Fibroblast of skin of right biceps (primary cell): ENCODE data around the gene HHLA2.

ENCODE experiments used
- DNase-seq: peaks from one replicate; pipeline ENCODE4 v3.0.0-alpha.2; 2013

Gene HHLA2

DNA sequence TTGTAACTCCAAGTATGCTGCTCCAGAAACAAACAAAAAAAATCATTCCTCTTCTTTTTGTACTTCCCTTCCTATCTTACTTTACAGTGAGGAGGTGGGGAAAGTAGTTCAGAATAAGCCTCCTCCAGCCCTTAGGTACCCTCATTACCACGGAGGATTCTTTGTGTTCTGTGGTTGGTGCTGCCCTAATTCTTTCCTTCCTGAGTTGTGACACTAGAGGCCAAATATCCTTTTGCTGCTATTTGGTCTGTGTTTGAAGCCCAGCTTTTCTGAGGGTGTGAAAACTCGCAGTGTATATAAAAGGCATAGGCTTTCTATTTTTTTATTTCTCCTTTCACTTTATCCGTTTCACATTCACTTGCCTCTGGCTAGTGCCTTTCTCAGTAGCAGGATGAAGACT is 98.2 kb downstream of the HHLA2 start:
- DNase-seq, result no peak

DNA sequence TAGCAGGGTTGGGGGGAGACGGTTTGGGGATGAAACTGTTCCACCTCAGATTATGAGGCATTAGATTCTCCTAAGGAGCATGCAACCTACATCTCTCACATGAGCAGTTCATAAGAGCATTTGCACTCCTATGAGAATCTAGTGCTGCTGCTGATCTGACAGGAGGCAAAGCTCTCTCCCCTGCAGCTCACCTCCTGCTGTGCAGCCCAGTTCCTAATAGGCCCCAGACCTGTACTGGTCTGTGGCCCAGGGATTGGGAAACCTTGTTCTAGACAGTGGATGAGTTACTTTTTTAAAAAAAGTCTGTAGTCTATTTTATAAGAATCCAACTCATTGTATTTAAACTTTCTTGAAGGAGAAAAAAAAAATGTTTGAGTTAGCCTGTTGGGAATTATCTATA is 100.0 kb downstream of the HHLA2 start:
- no peak for DNase-seq

DNA sequence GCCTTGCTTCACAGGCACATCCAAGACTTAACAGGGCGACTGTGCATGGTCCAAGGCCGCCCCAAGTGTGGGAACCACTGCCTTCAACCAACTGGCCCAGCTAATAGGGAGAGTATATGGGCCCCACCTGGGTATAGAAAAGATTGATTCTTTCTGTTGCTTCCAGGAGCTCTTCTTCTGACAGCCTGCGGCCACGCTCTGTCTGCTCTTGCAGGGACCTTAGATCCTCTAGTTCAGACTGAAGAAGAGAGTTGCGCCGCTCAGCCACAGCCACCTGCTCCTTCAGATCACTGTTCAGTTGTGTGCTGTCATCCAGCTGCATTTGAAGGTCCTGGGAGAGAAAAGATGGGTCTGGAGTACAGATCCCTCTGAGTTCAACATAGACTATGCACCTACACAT is 102.2 kb downstream of the HHLA2 start:
- no peak for DNase-seq

DNA sequence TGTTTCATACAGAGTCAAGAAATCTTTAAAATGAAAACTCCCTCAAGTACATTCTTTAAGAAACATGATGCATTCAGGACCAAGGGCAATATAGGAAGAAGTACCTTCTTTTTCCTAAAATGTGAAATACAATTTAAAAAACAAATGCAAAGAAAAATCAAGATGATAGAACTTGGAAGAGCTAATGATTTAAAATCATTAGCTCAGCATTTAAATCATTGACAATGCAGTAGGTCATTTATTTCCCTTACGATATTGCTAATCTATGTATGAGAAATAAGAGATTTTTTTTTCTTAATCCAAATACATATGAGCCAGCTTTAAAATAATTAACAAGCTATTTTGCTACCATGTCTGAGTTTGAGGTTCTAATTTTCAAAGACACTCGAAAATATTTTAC is 105.5 kb downstream of the HHLA2 start:
- DNase-seq, result no peak

DNA sequence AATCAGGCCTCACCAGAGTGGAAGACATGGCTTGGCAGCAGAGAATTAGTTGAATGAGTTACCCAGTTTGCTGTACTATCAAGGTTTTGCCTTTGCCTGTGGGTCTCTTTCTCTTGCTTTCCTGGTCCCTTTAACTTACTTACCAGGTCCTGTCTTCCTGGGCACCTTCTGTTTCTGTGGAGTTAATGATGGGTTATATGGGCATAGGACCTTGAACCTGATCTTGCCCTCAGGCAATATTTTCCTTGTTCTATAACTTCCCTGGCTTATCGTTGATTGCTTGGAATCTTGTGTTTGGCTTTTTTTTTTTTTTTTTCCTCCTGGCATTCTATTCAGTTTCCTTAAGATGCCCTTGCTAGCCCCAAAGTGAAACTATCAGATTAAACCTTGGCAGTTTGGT is 106.8 kb downstream of the HHLA2 start:
- DNase-seq, result no peak

DNA sequence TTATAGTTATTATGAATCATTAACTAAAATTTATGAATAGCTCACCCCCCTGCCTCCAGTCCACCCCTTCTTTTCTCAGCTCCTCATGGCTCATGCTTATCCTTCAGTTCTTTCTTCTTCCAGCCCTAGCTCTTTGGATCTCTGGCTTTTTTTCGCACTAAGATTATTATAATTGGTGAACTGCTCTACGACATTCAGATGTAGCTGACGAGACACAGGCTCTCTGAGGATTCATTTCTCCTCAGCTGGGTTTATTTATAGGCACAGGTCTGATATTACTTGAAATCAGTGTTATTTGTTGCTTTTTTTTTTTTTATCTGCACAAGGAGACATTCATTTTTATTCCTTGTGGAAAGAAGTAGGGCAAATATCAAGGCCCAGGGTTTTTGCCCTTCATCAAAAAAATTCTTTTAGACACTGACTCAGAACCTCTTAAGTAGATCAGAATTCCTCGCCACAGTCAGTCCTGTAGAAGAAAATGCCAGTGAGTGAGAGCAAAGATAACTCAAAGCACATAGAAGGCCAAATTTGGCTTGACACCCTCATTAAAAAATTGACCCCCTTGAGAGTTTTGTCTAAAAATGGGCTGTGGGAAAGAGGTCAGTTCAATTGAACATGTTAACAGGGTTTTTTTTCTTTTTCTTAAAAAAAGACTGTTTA is 107.5 kb downstream of the HHLA2 start:
- peak; percentile 52 for DNase-seq

DNA sequence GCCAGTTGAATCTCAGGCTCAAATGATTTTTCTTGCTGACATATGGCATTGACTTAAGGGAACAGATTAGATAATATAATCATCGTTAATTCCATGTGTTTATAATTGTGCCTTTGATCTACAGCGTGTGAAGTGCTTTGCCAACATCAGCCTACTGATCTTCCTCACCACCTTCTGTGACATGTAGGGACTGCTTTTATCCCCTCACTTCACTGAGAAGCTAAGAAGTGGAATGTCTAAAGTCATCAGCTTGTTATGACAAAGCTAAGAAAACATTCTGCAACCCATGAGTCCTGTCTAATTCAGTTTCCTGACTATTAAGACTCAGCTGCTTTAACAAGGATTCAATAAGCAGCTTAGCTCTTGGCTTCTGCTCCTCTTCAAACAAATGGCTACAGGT is 108.0 kb downstream of the HHLA2 start:
- peak; percentile 61 for DNase-seq

DNA sequence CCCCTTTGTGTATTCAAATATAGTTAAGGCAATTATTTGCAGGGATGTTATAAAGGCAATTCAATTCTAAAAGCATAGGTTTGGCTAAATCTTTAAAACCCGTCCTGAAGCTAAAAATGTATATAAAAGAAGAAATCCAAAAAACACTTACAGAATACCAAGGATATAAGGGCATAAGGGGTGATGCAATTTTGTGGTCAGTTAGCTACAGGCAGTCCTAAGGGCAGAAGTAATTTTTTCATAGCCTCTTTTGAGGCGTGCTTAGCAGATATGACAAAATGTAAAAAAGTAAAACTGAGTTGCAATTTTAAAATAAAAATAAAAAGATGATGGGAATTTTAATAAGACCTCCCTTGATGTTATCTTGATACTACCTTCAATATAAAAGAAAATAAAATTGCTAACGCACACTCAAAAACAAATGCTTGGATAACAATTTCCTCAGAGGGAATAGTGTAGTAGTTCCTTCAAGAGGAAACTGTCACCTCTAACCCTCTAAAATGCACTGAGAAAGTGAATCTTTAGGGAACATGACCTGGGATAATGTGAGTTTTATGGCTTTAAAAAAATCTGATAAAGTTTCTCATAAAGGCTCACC is 109.8 kb downstream of the HHLA2 start:
- peak; percentile 39 for DNase-seq

DNA sequence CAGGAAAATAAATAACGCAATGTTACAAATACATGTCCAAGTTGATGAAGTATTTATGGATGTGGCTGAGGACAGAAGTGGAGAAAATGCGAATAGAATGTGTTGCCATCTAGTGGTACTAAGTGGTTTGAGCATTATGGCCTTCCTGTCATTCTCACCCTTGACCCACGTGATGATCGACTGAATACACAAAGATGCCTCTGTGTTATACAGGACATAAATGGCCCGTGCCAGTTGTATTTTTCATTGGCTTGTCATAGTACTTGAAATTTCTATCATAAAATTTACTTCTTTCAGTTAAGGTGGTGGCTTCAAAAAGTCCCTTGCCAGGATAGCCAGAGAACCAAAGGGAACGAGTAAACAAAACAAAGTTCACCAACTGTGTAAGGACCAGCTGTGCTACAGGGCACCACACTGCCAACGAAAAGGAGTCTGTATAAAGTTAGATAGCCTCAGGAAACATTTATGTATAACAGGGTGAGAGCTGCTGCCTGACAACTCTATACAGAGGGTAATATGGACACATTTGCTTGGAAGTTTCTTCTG is 110.4 kb downstream of the HHLA2 start:
- DNase-seq, result peak; percentile 69

DNA sequence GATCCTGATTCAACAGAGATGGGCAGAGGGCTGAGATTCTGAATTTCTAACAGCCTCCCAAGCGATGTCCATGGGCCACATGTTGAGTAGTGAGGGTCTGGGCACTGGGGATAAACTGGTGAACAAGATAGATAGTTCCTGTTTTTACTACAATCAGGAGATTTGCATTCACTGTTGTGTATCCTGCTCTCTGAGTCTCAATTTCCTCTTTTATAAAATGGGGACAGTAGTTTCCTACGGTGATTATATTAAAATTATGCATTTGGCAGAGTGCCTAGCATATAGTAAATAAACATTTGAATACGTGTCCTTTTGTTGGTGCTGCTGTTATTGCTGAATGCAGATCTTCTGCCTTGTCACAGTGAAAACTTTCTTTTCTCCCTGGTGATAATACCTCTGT is 111.5 kb downstream of the HHLA2 start:
- no peak for DNase-seq

DNA sequence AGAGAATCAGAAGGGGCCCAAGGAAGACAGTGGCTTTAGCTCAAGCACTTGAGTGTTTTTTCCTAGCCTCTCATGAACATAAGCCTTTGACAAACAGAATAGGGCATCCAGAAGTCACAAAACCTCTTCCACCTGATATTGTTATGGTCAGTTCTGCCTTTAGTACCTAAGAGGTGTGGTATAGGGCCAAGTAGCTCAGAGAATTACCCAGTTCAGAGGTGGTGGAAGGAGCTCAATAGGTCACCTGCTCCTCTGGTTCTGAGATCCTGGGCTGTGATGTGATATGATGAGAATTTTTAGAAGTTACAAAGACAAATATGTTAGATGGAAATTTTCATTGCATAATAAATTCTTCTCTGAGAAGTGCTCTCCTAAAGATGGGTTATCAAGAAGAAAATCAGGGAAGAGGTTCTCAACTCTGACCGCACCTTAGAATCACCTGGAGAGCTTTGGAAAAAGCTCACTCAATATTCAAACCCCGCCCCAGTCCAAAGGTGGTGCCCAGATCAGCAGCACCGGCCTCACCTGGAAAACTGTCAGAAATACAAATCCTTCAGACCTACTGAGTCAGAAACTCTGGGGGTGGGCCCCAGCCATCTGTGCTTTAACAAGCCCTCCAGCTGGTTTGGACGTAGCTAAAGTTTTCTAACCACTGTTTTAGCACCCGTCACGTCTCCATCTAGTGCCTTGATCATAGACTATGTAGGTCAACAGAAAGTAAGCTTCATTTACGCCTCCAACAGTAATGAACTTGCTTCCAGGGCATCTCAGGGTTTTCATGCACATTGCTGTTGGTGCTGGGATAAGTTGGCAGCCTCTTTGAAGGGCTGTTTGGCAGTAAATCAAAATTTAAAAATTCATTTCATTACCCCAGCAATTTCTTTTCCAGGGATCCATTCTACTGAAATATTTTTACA is 112.8 kb downstream of the HHLA2 start:
- no peak for DNase-seq

DNA sequence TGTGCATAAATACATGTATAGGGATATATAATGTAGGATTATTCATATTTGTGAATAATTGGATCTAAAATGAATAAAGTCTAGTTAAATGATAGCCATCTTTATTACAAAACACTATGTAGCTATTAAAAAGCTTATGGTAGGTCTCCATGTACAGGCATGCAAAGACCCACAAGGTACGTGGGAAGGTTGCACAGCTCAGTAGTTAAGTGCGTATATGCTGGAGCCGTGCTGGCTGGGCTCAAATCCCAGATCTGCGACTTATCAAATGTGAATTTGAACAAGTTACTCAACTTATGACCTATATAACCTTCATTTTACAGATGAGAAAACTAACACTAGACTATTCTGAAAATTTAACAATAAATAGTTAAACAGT is 113.4 kb downstream of the HHLA2 start:
- DNase-seq, result no peak

DNA sequence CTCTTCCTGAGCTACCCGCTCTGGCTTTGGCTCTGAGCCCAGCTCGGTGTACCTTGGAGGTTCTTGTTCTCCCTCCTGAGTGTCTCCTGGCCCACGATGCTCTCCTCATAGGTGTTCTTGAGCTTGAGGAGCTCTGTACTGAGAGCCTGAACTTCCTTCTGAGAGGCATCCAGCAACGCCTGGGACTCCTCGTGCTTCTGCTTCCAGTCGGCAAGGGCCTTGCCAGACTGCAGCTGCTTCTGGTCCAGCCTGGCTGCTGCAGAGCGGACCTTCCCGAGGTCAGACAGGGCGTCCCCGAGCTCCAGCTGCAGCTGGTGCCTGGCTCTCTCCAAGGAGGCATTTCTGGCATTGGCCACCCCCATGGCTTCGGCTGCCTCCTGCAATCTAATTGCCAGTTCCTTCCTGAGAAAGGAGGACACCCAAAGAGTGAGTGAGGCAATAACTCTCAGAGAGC is 114.2 kb downstream of the HHLA2 start:
- DNase-seq, result no peak

DNA sequence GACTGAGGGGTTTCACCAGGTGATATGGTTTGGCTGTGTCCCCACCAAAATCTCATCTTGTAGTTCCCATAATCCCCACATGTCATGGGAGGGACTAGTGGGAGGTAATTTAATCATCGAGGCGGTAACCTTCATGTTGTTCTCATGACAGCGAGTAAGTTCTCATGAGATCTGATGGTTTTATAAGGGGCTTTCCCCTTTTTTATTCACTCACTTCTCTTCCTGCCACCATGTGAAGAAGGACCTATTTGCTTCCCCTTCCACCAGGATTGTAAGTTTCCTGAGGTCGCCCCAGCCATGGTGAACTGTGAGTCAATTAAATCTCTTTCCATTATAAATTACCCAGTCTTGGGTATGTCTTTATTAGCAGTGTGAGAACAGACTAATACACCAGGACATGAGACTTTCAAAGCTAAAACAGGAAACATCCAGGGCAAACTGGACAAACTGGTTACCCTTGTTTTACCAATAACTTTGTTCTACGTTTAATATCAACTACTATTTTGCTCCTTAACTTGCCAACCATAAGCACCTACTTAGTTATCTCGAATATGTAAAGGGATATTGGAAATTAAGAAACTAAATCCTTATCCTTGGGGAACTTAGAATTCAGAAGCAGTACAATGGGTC is 115.9 kb downstream of the HHLA2 start:
- DNase-seq, result no peak

DNA sequence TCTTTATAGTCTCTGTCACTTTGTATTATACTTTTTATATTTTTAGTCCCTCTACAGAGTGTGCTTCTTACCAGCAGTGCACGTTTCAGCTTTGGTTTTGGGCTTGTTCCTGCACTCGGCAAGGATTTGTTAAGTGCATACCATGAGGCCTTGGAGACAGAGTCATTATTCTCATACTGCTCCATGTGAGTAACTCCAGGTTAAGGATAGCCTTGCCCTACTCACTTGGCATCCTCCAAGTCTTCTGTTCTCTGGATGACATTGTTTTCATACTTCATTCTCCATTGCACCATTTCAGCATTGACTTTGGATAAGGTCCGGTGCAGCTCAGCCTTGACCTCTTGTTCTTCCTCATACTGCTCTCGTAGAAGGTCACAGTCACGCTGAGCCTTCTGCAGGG is 117.7 kb downstream of the HHLA2 start:
- peak; percentile 34 for DNase-seq

DNA sequence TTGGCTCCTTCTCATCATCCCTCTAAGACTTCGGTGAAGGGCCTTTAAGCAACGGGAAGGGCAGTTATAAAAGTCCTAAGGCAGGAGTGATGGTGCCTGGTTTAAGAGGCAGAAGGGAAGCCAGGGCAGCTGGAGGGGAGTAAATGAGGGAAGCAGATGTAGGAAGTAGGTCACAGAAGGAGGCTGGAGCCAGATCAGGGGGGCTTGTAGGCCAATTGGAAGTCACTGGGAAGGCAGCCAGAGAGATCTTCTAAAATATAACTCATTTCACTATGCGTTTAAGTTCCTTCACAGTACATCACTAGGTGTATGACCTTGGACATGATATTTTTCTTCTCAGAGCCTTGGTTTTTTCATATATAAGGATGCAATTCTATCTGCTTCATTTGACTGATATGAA is 119.3 kb downstream of the HHLA2 start:
- no peak for DNase-seq

DNA sequence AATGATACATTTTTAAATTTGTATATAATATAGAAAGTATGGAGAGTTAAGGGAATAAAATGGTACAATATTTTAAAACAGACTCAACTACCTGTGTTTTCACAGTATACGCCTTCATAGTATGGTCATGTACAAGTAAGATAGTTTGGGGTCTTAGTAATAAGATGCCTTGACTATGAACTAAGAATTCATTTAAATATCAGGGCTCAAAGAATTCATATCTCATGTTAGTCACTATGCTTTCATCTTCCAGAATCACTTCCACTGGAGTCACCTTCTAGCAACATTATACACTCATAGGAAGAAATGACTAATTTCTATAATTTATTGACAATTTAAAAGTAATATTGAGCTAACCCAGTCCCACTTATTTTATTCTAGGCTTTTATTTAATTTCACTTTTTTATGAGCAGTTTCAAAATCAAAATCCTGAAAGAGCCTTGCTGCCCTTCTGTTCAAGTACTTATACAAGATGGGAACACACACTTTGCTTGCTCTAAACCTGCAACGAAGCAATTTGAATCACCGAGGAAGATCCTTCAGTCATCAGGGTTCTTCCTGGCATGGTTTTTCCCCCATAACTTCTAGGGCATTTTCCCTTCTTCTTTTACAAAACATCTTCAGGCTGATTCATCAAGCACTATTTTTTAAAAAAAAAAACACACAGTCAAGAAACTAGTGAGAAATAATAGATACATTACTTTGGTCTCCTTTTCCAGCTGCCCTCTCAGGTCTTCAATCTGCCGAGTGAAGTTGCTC is 119.9 kb downstream of the HHLA2 start:
- peak; percentile 35 for DNase-seq

DNA sequence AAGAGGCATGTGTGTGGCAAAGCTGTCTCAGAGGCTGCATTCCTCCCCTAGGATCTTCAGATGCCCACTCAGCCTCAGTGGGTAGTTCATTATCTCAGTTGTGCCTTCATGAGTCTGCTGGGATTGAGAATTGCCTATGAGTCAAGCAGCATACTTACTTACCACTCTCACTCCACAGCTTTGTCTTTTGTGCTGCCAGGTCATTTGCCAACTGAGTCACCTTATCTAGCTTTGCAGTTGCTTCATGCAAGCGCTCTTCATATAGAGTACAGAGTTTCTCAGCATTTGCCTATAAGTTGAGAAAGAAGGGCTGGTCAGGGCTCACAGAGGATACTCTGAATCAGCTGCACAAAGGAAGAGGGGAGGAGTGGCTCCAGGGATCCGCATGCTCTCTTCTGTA is 124.6 kb downstream of the HHLA2 start:
- peak; percentile 85 for DNase-seq
